SK-N-MC (cell line): ENCODE measurements around the gene PERM1.

Experiments
- EZH2 ChIP-seq: fragments of 200-600 bp; sonication (generic); IDR thresholded peaks from one replicate; pipeline ENCODE4 v1.6.1; 2017; ENCODE audit warnings: antibody characterized with exemption
- POLR2AphosphoS5 ChIP-seq: IDR thresholded peaks from 2 replicates; pipeline ENCODE4 v1.6.1; 2012; ENCODE audit warnings: mild to moderate bottlenecking, low read depth, low read length, borderline replicate concordance

DNA sequence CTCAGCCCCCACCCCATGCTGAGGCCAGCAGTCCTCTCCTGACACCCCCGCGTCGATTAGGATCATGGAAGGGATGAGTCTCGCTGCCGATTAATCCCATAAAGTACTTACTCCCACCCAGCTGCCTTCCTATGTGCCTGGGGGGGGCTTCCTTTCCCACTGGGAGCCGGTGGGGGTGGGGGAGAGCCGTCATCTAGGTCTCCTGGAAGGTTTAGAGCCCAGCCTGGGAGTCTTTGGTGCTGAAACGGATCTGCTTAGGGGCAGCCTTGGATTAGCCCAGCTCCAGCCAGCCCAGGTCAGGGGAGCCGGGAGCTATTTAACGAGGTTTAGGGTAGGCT, 48.3 kb downstream of the PERM1 start:
- no peak for TF ChIP-seq POLR2AphosphoS5
- TF ChIP-seq EZH2, result no peak
